Testis (tissue), 3 donors: Measurements from ENCODE around the gene SART1. TPM values are rescaled to one million over a fixed set of nuclear protein-coding genes. Genes with fewer than 3 reads are reported as not detected.
A peak's percentile ranks its signal among the peaks of the same experiment; 100 is the strongest.

Experiments used
- DNase-seq: peaks from one replicate; pipeline ENCODE4 v3.0.0-alpha.2; 2019
- H3K27ac ChIP-seq, 2 donors: fragments of 200-600 bp; sonication (generic); one replicate each; pipeline ENCODE4 v1.5.1; 2019
- H3K27me3 ChIP-seq: fragments of 200-600 bp; sonication (generic); one replicate; pipeline ENCODE4 v1.5.1; 2019
- H3K36me3 ChIP-seq: fragments of 200-600 bp; sonication (generic); one replicate; pipeline ENCODE4 v1.5.1; 2017; ENCODE audit warnings: low read depth; ENCODE audit errors: missing control alignments
- H3K4me1 ChIP-seq: fragments of 200-600 bp; sonication (generic); one replicate; pipeline ENCODE4 v1.5.1; 2019
- H3K4me3 ChIP-seq, 2 donors: fragments of 200-600 bp; sonication (generic); one replicate each; pipeline ENCODE4 v1.5.1; 2017 to 2019
- H3K9me3 ChIP-seq: fragments of 200-600 bp; sonication (generic); one replicate; pipeline ENCODE4 v1.5.1; 2017
- CTCF ChIP-seq, 3 experiments: fragments of 450-650 bp in 2 of 3; fragments of 200-600 bp in 1 of 3; sonication (generic) in 1 of 3; IDR thresholded peaks; one replicate each; pipeline ENCODE4 v1.5.1; 2016 to 2019; ENCODE audit warnings: antibody characterized with exemption in 3 of 3, mild to moderate bottlenecking in 2 of 3, moderate library complexity in 1 of 3
- POLR2A ChIP-seq: fragments of 450-650 bp; IDR thresholded peaks from one replicate; pipeline ENCODE4 v1.6.1; 2017; ENCODE audit warnings: antibody characterized with exemption, mild to moderate bottlenecking, moderate library complexity
- WGBS, 2 donors: methylation state at CpG; one replicate each; pipeline ENCODE4 v1.1.5; 2018; 5-methylcytosine and 5-hydroxymethylcytosine counted together
- intact Hi-C: fragments of 100-400 bp; cut with DNase I; formaldehyde crosslinking; loops from one replicate; pipeline ENCODE4 v1.15.1; 2023; ENCODE audit warnings: low total_unique reads
- polyA plus RNA-seq: library from polyadenylated mRNA; stranded (reverse); fragments of 350-450 nt; fragmentation: Illumina TruSeq; extraction: RNeasy Lipid Tissue Mini Kit (QIAGEN cat#74804); gene quantifications from one replicate; pipeline ENCODE4 v1.2.3, GENCODE V29; 2014; ENCODE audit warnings: low read depth, low replicate concordance; ENCODE audit not compliant: insufficient read depth
- total RNA-seq, 2 donors: library from RNA; depleted of rRNA; stranded (reverse); fragments of >200 nt; gene quantifications; one replicate each; pipeline ENCODE4 v1.2.3, GENCODE V29; 2016

SART1 gene
- total and polyA plus RNA-seq, 3 donors from 2014 or later = 56.8 to 102 (median 81.1) TPM

DNA sequence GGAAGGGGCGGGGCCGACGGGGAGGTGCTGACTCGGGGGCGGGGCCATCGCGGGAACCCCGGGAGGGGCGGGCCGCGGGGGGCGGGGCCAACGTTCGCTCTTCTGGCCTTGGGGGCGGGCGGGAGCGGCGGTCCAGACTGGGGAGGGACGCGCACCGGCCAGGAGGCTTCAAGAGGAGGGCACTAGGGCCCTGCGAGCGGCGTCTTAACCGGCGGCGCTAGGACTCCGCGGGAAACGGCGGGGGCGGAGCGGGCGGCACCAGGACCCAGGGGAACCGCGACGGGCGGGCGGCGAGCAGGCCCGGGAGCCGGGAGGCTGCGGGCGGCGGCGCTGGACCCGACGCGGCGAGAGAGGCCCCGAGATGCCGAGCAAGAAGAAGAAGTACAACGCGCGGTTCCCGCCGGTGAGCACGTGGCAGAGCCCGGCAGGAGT, 42.4 kb upstream of the SART1 start, which contains the start of gene DRAP1:
DRAP1 (plus strand) TSS at position 286 of the 432 bp plus-strand sequence; CDS start at position 362, 76 bp downstream.
- no peaks in the 10 kb centered on the region for H3K9me3 ChIP-seq
- peak within 1 kb of the TSS; percentile 88 to 97 for H3K27ac ChIP-seq
- WGBS, 2 donors = 1% methylated on average over 53 of the region's 59 CpGs; no CpG with 5 or more reads in 1 of the 2 donors
- H3K4me1 ChIP-seq = peaks cover 45% of the 10 kb centered on the region
- no peaks in the 10 kb centered on the region for H3K27me3 ChIP-seq
- intact Hi-C loops = no loop called here
- H3K4me3 ChIP-seq = peak within 1 kb of the TSS; percentile 98 to 100
- TF ChIP-seq CTCF (IDR thresholded peaks at IDR 0.05) (no peak), POLR2A (no peak)
- DNase-seq = peak; percentile 99
- no peaks in the 10 kb centered on the region for H3K36me3 ChIP-seq

DNA sequence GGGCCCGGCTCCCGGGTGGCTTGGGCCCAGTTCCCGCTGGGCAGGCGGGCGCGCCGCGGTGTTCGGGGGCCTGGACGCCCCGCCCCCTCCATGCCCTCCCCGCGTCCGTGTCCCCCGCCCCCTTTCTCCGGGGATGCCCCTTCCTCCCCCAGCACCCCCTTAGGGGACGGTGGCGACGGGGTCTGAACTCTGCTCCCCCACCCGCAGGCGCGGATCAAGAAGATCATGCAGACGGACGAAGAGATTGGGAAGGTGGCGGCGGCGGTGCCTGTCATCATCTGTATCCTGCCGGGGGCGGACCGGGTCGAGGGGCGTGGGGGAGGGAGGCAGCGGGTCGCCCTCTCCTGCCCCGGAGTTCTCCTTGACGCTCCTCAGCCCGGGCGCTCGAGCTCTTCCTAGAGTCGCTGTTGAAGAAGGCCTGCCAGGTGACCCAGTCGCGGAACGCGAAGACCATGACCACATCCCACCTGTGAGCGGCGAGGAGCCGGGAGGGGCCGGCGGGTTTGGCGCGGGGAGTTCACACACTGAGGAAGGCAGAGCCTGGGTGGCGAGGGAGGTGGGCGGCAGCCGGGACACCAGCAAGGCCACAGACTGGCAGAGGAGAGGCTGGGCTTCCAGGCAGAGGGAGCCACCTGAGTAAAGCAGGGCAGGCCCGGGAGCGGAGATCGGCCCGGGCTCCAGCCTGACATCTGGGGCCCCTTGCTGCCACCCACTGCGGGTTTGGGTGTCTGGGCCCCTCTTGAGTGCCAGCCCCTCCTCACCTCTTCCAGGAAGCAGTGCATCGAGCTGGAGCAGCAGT, 41.8 kb upstream of the SART1 start:
- Histone ChIP-seq H3K9me3 (no peaks in the 10 kb centered on the region), H3K27me3 (no peaks in the 10 kb centered on the region), H3K27ac (peak overlapping the region; percentile 88 to 97), H3K36me3 (no peaks in the 10 kb centered on the region), H3K4me1 (peaks cover 44% of the 10 kb centered on the region), H3K4me3 (peak overlapping the region; percentile 85 to 98)
- intact Hi-C loops = no loop called here
- 0% methylated on average over 60 of the region's 60 CpGs; no CpG with 5 or more reads in 1 of the 2 donors for WGBS, 2 donors
- TF ChIP-seq CTCF (IDR thresholded peaks at IDR 0.05) (no peak), POLR2A (no peak)
- peak; percentile 54 for DNase-seq

DNA sequence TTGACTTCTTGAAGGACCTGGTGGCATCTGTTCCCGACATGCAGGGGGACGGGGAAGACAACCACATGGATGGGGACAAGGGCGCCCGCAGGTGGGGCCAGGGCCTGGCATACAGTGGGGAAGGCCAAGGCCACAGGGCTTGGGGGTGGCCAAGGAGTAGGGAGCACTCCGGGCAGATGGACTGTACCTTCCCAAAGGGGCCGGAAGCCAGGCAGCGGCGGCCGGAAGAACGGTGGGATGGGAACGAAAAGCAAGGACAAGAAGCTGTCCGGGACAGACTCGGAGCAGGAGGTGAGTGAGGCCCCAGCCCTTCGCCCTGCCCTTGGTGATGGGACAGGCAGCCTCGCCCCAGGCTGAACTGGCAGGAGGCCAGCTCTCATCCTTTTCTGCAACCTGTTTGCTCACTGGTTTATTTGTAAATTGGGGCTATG, 41.1 kb upstream of the SART1 start:
- TF ChIP-seq CTCF (IDR thresholded peaks at IDR 0.05) (no peak), POLR2A (no peak)
- DNase-seq = no peak
- no peaks in the 10 kb centered on the region for H3K36me3 ChIP-seq
- intact Hi-C loops = no loop called here
- no peaks in the 10 kb centered on the region for H3K9me3 ChIP-seq
- WGBS, 2 donors = 16 to 25% methylated on average over 9 to 15 of the region's 15 CpGs
- peaks cover 37% of the 10 kb centered on the region for H3K4me1 ChIP-seq
- peak overlapping the region; percentile 88 to 97 for H3K27ac ChIP-seq
- peak overlapping the region; percentile 85 to 98 for H3K4me3 ChIP-seq
- no peaks in the 10 kb centered on the region for H3K27me3 ChIP-seq

DNA sequence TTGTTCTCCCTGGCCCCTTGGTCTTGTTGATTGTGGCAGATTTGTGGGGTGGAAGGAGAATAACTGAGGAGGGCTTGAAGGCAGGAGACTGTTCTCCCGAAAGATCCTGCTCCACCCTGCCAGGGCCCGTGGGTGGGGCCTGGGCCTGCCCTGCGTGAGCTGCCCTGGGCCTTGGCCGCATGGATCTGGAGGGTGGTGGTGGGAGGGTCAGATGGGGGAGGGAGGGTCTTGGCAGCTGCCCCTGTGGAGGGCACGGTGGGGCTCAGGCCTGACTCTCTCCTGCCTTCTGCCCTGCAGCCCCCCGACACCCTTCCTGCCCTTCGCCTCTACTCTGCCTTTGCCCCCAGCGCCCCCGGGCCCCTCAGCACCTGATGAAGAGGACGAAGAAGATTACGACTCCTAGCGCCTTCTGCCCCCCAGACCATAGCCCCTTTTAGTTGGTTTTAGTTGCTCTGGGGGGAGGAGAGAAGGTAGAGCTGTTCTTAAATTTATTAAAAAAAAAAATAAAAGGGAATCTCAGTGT, 40.4 kb upstream of the SART1 start:
- no peaks in the 10 kb centered on the region for H3K36me3 ChIP-seq
- no peaks in the 10 kb centered on the region for H3K9me3 ChIP-seq
- H3K27me3 ChIP-seq = no peaks in the 10 kb centered on the region
- 72 to 73% methylated on average over 12 of the region's 12 CpGs for WGBS, 2 donors
- no peak overlapping the region for H3K27ac ChIP-seq
- H3K4me3 ChIP-seq = no peak overlapping the region
- no peak for DNase-seq
- intact Hi-C loops = no loop called here
- H3K4me1 ChIP-seq = peaks cover 30% of the 10 kb centered on the region
- no peak for TF ChIP-seq POLR2A
- no peak for TF ChIP-seq CTCF (IDR thresholded peaks at IDR 0.05)
